ENCODE results near the gene MTHFSD.

DNA sequence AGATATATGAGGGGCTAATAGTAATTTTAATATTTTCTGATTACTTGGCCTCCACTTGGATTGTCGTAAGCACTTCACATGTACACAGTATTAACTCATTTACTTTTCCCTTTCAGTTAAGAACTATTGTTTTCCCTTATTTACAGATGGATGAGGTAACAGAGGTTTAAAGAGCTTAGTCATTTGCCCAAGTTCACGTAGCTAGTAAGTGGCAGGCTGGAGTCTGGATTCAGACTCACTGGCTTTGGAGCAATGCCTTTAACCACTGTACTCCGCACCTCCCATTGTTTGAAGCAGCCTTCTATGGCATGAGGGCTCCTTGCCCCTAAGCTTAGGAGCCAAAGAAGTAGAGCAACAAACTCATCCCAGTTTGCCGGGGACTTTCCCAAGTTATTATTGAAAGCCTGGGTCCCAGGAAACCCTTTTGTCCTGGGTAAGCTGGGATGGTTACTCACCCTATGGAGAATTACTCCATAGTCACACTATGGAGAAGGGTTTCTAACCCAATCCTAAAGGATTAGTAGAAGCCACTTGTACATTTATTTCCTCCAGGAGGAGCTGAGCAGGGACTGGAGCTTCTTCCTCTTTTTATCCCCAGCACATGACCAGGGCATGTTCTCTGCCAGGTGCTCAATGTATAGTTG is 35.6 kb upstream of the MTHFSD start:
- TF ChIP-seq TAF1 (IDR thresholded peaks at IDR 0.05; ENCODE audit: low read depth) = no peak
- no peak for TF ChIP-seq RAD21 (IDR thresholded peaks at IDR 0.05; ENCODE audit: low read depth)
- TF ChIP-seq FOXM1 (IDR thresholded peaks at IDR 0.05; ENCODE audit: borderline replicate concordance, low read depth) = no peak
- no peak for TF ChIP-seq EP300 (IDR thresholded peaks at IDR 0.05; ENCODE audit: borderline replicate concordance)
- TF ChIP-seq, protein P1, sequence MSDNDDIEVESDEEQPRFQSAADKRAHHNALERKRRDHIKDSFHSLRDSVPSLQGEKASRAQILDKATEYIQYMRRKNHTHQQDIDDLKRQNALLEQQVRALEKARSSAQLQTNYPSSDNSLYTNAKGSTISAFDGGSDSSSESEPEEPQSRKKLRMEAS (IDR thresholded peaks at IDR 0.05) = no peak
- TF ChIP-seq, protein P2, sequence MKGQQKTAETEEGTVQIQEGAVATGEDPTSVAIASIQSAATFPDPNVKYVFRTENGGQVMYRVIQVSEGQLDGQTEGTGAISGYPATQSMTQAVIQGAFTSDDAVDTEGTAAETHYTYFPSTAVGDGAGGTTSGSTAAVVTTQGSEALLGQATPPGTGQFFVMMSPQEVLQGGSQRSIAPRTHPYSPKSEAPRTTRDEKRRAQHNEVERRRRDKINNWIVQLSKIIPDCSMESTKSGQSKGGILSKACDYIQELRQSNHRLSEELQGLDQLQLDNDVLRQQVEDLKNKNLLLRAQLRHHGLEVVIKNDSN (IDR thresholded peaks at IDR 0.05) = no peak
- TF ChIP-seq, protein P3, sequence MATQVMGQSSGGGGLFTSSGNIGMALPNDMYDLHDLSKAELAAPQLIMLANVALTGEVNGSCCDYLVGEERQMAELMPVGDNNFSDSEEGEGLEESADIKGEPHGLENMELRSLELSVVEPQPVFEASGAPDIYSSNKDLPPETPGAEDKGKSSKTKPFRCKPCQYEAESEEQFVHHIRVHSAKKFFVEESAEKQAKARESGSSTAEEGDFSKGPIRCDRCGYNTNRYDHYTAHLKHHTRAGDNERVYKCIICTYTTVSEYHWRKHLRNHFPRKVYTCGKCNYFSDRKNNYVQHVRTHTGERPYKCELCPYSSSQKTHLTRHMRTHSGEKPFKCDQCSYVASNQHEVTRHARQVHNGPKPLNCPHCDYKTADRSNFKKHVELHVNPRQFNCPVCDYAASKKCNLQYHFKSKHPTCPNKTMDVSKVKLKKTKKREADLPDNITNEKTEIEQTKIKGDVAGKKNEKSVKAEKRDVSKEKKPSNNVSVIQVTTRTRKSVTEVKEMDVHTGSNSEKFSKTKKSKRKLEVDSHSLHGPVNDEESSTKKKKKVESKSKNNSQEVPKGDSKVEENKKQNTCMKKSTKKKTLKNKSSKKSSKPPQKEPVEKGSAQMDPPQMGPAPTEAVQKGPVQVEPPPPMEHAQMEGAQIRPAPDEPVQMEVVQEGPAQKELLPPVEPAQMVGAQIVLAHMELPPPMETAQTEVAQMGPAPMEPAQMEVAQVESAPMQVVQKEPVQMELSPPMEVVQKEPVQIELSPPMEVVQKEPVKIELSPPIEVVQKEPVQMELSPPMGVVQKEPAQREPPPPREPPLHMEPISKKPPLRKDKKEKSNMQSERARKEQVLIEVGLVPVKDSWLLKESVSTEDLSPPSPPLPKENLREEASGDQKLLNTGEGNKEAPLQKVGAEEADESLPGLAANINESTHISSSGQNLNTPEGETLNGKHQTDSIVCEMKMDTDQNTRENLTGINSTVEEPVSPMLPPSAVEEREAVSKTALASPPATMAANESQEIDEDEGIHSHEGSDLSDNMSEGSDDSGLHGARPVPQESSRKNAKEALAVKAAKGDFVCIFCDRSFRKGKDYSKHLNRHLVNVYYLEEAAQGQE (IDR thresholded peaks at IDR 0.05; ENCODE audit: low read depth) = no peak
- no peak for TF ChIP-seq TEAD4 (IDR thresholded peaks at IDR 0.05)

Data from Ishikawa (cell line).